GM18868 (cell line): Measurements from ENCODE around the gene PAPOLB.
A peak's percentile ranks its signal among the peaks of the same experiment; 100 is the strongest.
"Not testable (repeated sequence)": the region's sequence is repeated elsewhere in the genome, so short reads cannot be mapped to it uniquely, and the experiment has no call there.

Source experiments
- ATAC-seq: cut with Tn5 transposase; IDR thresholded peaks from one replicate; pipeline ENCODE4 v1.9.1; 2021; ENCODE audit warnings: mild to moderate bottlenecking, moderate library complexity; ENCODE audit not compliant: unreplicated experiment

PAPOLB gene

DNA sequence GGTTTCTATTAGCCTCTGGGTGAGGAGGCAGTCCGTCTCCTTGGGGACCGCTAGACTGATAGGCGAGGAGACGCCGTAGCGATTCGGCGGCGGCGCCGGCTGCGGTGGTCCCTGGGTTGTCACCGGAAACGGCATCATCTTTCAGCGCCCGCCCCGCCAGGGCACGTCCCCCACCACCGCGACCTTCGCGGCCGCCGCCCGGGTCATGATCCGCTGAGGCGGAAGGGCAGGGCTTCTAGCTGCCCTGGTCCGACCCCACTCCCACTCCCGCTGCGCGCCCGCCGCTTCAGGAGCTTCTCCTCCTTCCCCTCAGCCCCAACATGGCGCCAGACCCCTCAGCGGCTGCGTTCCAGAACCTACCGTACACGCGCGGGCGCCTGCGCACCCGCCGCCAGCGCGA, at the start of gene PAPOLB:
Gene PAPOLB (minus strand): TSS at position 358 of the 400 bp plus-strand sequence. CDS start 220 bp downstream, at position 138.
- peak; percentile 84 for ATAC-seq

DNA sequence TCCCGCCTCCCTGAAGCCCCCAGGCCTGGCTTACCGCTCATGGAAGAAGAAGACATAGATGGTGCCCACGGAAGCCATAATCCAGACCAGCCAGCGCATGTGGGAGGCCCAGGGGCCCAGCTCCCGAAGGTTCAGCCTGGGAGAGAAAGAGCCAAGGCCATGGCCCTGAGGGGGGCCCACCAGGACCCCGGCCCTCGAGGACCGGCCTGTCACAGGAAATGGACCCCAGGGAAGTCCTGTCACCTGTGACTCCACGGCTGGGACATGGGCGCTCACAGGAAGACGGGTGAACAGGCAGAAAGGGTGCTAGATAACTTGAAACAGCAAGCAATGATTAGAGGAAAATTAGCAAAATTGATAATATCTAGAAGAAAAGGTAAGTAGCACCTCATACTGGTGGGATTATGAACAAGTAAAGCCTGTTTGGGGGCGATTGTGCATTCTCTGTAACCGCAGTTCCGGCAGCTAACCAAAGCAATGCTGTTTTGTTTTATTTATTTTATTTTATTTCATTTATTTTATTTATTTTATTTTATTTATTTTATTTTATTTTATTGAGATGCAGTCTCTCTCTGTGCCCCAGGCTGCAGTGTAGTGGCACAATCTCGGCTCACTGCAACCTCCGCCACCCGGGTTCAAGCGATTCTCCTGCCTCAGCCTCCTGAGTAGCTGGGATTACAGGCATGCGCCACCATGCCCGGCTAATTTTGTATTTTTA, 49.4 kb upstream of the PAPOLB start:
- no peak for ATAC-seq

DNA sequence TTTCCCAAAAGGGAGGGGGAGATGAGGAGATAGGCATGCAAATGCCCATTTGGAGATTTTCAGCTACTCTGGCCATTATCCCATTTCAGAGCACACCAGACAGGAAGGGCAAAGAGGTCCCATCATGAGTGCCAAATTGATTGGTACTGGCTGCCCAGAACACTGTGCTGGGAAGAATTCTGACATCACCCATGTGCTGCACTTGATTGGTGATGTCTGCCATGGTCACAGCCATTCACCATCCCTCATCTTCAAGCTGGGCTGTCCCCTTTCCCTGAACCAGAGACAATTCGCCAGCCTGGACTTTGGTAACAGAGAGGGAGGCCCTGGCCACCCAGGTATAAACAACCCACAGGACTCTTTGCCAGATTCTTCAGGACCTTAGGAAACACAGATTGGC, 44.9 kb upstream of the PAPOLB start:
- ATAC-seq: no peak

DNA sequence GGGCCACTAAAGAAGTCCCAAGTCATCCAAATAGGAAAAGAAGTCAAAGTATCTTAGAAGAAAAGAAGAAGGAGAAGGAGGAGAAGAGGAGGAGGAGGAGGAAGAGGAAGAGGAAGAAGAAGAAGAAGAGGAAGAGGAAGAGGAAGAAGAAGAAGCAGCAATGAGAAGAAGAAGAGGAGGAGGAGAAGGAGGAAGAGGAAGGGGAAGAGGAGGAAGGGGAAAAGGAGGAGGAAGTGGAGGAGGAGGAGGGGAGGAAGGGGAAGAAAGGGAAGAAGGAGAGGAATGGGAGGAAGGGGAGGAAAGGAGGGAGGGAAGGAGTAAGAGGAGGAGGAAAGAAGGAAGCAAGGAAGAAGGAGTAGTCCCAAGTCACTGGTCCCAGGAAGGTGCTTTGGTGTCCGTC, 43.3 kb upstream of the PAPOLB start:
- ATAC-seq: no peak

DNA sequence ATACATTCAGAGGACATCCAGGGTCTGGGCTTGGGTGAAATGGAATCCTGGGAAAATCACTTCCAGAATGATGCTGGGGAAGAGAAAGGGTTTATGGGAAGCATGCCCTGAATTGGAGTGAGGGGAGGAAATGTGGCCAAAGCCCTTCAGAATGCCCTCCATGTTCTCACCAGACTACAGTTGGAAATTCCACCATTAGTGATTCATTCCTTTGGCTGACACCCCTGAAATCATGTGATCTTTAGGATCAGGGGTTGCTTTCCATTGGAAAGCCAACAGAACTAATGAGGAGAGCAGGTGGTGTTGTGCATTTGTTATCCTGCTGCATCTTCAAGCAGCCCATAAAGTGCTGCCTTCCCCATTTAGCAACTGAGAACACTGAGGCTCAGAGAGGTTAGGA, 42.5 kb upstream of the PAPOLB start:
- ATAC-seq: no peak

DNA sequence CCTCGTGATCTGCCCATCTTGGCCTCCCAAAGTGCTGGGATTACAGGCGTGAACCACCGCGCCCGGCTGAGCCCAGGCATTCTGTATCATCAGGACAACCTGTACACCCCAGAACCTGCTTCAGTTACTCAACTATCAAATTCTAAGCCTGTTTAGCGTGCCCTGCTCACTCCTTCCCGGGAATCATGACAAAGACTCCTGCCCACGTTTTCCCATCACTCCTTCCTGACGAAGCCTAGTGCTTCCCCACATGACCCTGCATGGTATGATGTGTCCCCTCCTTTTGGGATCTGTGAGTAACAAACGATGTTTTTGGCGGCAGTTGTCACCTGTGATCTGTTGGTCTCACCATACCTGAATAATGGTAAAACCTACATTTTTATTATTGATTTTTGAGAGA, 33.9 kb upstream of the PAPOLB start:
- no peak for ATAC-seq

DNA sequence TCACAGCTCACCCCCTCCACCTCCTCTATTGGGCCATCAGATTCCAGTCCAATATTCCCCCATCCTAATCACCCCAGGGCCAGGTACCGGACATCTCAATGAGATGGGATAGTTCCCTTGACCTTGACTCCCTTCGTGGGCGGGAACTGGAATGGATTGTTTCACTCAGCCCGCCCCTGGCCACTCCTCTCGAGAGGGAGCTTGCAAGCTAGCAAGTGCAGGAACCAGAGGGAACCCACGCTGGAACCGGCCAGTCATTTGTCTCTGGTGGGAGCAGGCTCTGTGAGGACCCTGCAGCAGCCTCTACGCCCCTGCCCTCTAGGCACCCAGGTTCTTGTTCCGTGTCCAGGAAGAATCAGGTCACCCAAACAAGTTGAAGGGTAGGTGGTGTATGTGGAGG, 32.7 kb upstream of the PAPOLB start:
- no peak for ATAC-seq

DNA sequence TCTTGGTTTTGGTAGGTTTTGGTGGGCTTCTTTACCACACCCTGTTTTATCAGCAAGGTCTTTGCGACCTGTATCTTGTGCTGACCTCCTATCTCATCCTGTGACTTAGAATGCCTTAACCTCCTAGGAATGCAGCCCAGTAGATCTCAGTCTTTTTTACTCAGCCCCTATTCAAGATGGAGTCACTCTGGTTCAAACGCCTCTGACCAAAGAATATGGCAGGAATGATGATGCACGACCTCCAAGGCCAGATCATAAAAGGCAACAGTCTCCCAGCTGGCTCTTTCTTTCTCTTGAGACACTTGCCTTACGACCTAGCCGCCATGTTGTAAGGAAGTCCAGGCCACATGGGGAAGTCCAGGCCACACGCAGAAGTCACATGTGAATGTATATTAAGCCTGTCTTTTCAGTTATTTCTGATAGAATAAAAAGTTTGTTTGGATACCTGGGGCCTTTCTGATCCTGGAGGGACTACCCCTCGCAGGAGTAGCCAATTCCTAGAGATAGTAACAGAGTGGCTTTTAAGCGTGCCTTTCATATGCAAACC, 32.2 kb upstream of the PAPOLB start:
- no peak for ATAC-seq

DNA sequence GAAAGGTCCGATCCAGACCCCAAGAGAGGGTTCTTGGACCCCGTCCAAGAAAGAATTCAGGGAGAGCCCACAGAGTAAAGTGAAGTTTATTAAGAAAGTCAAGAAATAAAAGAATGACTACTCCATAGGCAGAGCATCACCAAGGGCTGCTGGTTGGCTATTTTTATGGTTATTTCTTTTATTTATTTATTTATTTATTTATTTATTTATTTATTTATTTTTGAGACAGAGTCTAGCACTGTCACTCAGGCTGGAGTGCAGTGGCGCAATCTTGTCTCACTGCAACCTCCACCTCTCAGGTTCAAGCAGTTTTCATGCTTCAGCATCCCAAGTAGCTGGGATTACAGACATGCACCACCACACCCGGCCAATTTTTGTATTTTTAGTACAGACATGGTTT, 31.4 kb upstream of the PAPOLB start:
- not testable (repeated sequence) for ATAC-seq

DNA sequence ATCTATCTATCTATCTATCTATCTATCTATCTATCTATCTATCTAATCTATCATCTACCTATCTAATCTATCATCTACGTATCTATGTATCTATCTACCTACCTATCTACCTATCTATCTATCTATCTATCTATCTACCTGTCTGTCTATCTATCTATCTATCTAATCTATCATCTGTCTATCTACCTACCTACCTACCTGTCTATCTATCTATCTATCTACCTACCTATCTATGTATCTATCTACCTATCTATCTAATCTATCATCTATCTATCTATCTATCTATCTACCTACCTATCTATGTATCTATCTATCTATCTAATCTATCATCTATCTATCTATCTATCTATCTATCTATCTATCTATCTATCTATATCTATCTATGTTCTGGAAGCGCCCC, 29.7 kb upstream of the PAPOLB start:
- not testable (repeated sequence) for ATAC-seq

DNA sequence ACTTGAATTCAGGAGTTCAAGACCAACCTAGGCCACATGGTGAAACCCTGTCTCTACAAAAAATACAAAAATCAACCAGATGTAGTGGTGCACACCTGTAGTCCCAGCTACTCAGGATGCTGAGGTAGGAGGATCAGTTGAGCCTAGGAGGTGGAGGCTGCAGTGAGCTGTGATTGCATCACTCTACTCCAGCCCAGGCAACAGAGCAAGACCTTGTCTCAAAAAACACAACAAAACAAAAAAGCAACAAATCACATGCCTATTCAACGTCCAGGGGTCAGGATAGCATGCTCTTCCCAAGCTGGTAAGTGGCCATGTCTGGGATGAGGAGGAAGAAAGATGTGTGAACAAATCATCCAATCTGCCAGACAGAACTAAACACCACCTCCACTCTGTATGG, 27.9 kb upstream of the PAPOLB start:
- ATAC-seq: no peak

DNA sequence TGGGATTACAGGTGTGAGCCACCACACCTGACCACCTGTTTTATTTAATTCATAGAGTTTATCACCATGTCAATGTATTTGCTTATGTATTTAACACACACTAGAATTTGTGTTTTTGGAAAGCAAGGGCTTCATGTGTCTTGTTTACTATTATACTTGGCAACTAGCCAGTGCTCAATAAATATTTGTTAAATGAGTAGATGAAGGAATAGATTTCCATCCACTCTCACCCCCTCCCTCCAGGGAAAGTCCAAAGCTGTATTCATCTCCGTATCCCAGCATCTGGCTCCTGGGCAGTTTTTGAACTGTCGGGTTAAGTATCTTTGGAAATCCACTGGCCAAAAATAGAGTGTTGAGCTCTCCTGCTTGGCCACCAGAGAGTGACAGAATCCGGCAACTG, 26.3 kb upstream of the PAPOLB start:
- ATAC-seq: no peak

DNA sequence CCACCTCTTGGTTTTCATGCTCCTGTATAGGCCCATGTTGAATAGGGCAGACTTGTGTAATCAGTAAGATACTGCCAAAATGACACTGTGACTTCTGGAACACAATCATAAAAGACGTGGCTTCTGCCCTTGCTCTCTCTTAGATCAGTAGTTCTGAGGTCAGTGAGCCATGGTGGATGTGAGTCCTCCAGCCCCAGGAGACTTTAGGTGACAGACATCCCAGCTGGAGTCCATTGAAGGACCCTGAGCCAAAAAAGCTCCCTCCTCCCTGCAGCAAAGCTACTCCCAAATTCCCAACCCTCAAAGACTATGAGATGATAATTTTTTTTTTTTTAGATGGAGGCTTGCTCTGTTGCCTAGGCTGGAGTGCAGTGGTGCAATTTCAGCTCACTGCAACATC, 24.8 kb upstream of the PAPOLB start:
- no peak for ATAC-seq

DNA sequence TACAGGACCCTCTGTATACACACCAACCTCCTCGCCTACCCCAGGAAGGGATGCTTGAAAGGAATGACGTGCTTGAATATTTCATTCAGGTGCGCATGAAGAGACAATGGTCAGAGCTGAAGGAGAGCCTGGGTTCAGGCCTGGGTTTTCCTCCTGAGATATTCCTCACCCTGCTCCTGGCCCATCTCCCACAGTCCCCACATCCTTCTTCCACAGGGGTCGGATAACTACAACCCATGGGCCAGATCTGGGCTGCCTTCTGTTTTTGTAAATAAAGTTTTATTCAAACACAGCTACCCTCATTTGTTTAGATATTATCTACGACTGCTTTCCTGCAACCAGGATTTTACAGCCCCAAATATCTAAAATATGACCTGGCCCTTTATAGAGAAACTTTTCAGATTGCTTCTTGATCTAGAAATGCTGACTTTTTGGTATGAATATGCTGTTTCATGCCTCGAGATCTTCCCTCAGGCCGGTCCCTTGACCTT, 23.5 kb upstream of the PAPOLB start:
- no peak for ATAC-seq

DNA sequence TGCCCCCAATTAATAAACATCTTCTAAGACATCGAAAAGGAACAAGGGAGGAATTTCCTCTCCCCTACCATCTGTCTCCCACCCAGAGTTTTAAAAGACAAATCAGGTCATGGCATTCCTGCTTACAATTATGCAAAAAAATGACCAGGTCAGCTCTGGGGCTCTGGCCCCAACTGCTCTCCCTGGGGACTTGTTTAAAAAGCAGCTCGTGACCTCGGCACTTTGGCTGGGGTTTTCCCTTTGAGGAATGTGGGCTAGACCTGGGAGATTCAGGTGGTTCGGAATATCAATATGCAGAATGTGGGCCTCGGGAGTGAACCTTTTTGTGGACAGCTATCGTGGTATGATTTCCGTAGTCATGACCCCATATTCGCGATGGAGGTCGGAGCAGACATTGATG, 22.3 kb upstream of the PAPOLB start:
- ATAC-seq: no peak

DNA sequence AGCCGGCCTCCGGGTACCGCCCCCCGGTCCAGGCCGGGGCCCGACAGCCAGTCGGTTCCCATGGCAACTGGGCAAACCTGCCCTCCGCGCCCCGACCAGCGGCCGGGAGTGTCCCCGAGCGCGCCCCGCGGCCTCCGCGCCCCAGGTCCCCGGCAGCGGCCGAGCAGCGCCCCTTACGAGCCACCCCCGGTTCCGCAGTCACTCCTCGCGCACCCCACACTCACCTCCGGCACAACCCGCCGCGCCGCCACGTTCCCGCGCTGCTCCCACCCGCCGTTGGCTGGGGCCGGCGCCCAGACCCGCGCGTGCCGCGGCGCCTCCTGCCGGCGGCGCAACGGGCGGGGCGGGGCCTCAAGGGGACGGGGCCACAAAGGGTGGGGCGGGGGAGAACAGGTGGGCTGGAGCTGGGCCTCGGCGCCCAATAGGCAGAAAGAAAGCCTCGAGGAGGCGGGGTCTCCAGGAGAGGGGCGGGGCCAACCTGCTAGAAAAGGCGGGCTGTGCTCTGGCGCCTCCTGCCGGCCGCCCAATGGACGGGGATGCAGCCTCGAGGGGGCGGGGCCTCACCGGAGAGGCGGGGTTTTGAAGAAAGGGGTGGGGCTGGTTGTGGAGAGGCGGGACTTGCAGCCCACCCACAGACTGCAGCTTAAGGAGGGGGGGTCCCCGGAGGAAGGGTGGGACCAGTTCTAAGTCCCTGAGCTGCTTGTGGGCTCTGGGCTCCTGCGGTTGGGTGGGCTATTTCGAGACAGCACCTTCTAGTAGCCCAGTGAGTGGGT, 21.7 kb upstream of the PAPOLB start, which contains the start of gene RADIL:
Gene RADIL (minus strand): TSS at position 345 of the 773 bp plus-strand sequence. CDS start 5,577 bp downstream, outside the sequence.
- no peak for ATAC-seq

DNA sequence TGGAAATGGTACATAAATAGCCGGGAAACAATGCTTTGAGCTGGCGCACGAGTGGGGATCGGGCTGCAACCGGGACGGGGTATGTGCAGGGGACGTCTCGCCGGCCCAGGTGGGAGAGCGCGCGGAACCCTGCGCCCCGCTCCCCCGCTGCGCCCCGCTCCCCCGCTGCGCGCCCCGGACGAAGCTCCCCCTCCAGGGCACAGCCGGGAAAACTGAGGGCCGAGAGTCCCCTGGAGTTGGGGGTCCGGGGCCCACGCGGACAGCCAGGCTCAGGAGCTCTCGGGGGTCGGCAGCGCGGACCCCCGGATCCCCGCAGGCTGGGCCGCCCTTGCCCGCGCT, 21.2 kb upstream of the PAPOLB start:
- ATAC-seq: no peak

DNA sequence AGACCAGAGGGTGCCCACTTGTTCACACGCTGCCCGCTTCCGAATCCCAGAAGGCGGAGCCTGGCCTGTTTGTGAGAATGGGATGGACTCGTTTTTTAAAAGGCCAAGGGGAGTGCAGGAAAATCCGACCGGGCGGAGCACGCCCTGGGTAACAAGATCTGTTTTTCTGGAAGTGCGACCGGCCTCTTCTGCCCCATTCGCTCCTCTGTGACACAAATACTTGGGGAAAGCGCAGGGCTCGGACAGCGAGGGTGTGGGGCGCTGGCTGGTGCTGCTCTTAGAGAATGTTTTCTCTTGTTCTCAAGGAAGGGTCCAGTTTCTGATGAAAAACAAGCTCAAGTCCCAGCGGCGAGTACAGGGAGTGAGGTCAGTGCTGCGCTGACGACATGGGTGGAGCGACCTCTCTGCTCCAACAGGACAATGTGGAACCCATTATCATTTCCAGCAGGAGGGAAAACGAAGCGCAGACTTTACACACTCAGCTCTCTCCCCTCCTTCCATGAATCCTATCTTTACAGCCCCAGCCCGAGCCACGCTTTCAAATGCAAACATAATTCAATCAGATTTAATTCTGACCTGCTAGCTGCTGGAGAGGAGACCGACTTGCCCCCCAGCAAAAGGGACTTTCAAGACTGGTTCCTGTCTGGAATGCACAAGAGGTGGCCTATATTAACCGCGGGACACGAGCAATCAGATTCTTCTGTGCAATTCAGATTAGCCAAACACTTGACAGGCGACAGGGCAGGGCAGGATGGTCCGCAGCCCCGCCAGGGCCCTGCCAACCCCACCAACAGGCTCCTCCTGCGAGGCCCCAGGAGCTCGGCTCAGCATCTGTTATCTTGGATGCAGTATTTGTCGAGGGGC, 20.6 kb upstream of the PAPOLB start:
- ATAC-seq: no peak

DNA sequence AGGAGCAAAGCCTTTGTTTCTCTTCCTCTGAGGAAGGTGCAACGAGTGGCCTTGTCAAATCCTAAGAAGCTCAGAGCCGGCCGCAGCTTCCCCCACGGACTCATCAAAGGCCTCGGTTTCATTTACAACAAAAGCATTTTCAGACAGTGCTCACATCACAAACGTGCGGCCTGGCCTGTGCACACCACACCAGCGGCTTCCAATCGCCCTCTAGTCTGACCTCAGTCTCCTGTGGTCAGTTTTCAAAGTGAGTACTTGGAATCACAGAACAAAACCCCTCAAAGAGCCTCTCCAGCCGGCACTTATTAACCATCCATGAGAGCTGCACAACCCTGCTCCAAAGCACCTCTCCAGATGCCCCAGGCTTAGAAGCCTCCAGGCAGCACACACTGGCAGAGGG, 18.4 kb upstream of the PAPOLB start:
- ATAC-seq: no peak

DNA sequence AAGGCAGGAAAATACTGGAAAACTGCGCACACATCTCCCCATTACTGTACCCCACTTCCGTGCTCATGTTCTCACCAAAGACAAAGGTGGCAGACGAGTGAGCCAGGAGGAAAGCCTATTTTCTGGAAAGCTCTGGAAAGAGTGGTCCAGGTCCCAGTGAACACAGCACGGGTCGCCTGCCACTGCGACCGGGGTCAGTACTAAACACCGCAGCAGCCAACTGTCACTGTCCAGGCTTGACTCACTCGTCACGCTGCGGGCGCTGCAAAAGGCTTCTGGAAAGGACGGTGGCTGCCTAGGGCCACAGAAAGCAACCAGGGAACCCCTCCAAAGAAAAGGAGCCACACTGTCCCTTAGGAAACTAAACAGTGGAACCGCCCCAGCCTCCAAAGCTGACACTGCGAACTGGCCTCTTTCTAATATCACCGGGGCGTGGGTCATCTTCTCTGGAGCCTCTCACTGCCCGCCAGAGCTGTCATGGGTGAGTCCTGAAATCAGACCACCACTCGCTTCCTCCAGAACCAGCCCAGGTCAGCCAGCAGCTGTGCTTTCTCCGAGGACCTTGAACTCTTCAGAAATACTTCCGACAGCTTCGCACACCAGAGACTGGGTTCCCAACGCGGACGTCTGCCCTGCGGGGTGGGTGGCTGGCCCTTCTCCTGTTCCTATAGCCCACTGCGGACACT, 17.7 kb upstream of the PAPOLB start:
- ATAC-seq: no peak
